Keratinocyte (primary cell): ENCODE measurements around the gene RND3. TPM values are rescaled to one million over a fixed set of nuclear protein-coding genes. Genes with fewer than 3 reads are reported as not detected.

Source experiments
- DNase-seq: peaks from one replicate; pipeline ENCODE4 v3.0.0-alpha.2; 2011; ENCODE audit warnings: low read depth, missing footprints, low spot score
- FAIRE-seq: peaks from 2 replicates; lab custom pipeline; 2011; peaks lifted over from hg19 to GRCh38; lab: Jason Lieb, UNC
- H2AFZ ChIP-seq: 2 replicates; pipeline ENCODE4 v1.6.0; 2012; ENCODE audit warnings: low read length, control low read depth, inconsistent platforms; ENCODE audit not compliant: control insufficient read depth
- H3K27ac ChIP-seq: 2 replicates; pipeline ENCODE4 v1.5.1; 2011; ENCODE audit warnings: low read length; ENCODE audit not compliant: control insufficient read depth, insufficient read depth
- H3K27me3 ChIP-seq: 3 replicates; pipeline ENCODE4 v1.6.0; 2011; ENCODE audit warnings: low read length; ENCODE audit not compliant: control insufficient read depth, insufficient read depth; ENCODE audit errors: extremely low read depth
- H3K36me3 ChIP-seq, 2 experiments: 2 replicates in 1 of 2; 3 replicates in 1 of 2; pipeline ENCODE4 v1.5.1; 2011; ENCODE audit warnings: low read length in 2 of 2, mild to moderate bottlenecking in 1 of 2; ENCODE audit not compliant: control insufficient read depth in 2 of 2, insufficient read depth in 2 of 2; ENCODE audit errors: extremely low read depth in 1 of 2
- H3K4me1 ChIP-seq: 3 replicates; pipeline ENCODE4 v1.5.1; 2011; ENCODE audit warnings: low read length; ENCODE audit not compliant: control insufficient read depth, insufficient read depth; ENCODE audit errors: extremely low read depth
- H3K4me2 ChIP-seq: 3 replicates; pipeline ENCODE4 v1.6.0; 2011; ENCODE audit warnings: low read depth, low read length; ENCODE audit not compliant: control insufficient read depth, insufficient read depth; ENCODE audit errors: extremely low read depth
- H3K4me3 ChIP-seq, 3 experiments: fragments of 200-600 bp in 1 of 3; sonication (generic) in 1 of 3; 2 replicates in 2 of 3; 3 replicates in 1 of 3; pipeline ENCODE4 v1.5.1; 2011 to 2016; ENCODE audit warnings: low read length in 3 of 3, mild to moderate bottlenecking in 3 of 3, control low read depth in 2 of 3, inconsistent platforms in 1 of 3, low read depth in 1 of 3, mixed read lengths in 1 of 3, mixed run types in 1 of 3, moderate library complexity in 1 of 3; ENCODE audit not compliant: control insufficient read depth in 2 of 3, insufficient read depth in 2 of 3; ENCODE audit errors: extremely low read depth in 1 of 3
- H3K79me2 ChIP-seq: 2 replicates; pipeline ENCODE4 v1.6.0; 2012; ENCODE audit warnings: low read length; ENCODE audit not compliant: control insufficient read depth, insufficient read depth
- H3K9ac ChIP-seq: 3 replicates; pipeline ENCODE4 v1.6.0; 2011; ENCODE audit warnings: low read length; ENCODE audit not compliant: control insufficient read depth, insufficient read depth; ENCODE audit errors: extremely low read depth
- H3K9me1 ChIP-seq: 3 replicates; pipeline ENCODE4 v1.6.0; 2011; ENCODE audit warnings: low read length; ENCODE audit not compliant: control insufficient read depth, insufficient read depth; ENCODE audit errors: extremely low read depth
- H3K9me3 ChIP-seq: 2 replicates; pipeline ENCODE4 v1.5.1; 2012; ENCODE audit warnings: low read depth, low read length; ENCODE audit not compliant: control insufficient read depth
- H4K20me1 ChIP-seq: 3 replicates; pipeline ENCODE4 v1.6.0; 2011; ENCODE audit warnings: low read length; ENCODE audit not compliant: control insufficient read depth, insufficient read depth; ENCODE audit errors: extremely low read depth
- EZH2 ChIP-seq: IDR thresholded peaks from one replicate; pipeline ENCODE4 v1.6.1; 2012; ENCODE audit warnings: inconsistent platforms, mild to moderate bottlenecking, low read length, moderate library complexity
- dilution Hi-C: fragments of 300-500 bp; cut with MboI; formaldehyde crosslinking; loops from one replicate; pipeline ENCODE4 v1.7.0; 2020; ENCODE audit warnings: low sequenced_read_pairs; ENCODE audit not compliant: extremely low pct_ligation_motif_present
- polyA plus RNA-seq, 5 experiments: library from polyadenylated mRNA; depleted of rRNA in 3 of 5; stranded (reverse) in 3 of 5; stranded (forward) in 1 of 5; unstranded in 1 of 5; fragments of >200 nt; gene quantifications; 1 replicate in 1 of 5; 2 replicates in 3 of 5; 3 replicates in 1 of 5; pipeline versions ENCODE4 v1.2.1 to v1.2.3, GENCODE V29; 2011 to 2012; ENCODE audit warnings: missing spikeins in 2 of 5, low read depth in 1 of 5, low replicate concordance in 1 of 5
- TF ChIP-seq, protein P1 (sequence below), 3 experiments: IDR thresholded peaks in 1 of 3; conservative IDR thresholded peaks in 1 of 3; optimal IDR thresholded peaks in 1 of 3; 2 replicates in 2 of 3; 3 replicates in 1 of 3; pipeline versions ENCODE3 to v1.5.1; 2011; ENCODE audit warnings: low read length in 3 of 3, mild to moderate bottlenecking in 3 of 3, moderate library complexity in 2 of 3, control low read depth in 1 of 3, inconsistent platforms in 1 of 3; ENCODE audit not compliant: insufficient read depth in 2 of 3; ENCODE audit errors: extremely low read depth in 1 of 3

RND3 gene
- polyA plus RNA-seq, 1 donor (not counting 4 experiments of a cell fraction or from before 2014, with no cell fraction given), result 202 TPM

DNA sequence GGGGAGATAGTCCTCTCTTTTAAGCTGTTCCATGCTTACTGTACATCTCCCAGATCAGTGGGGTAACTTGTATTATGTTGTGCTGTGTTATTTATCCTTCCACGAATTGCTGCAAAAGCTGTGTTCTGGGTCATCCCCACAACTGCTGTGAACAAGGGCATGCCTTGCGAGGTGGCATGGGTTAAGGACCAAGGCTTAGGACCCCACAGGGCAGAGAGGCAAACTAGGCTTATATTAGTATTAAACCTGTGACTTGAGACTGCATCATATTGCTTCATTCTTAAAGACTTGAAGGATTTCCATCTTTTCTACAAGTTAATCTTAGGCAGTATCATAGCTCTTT, 19.9 kb downstream of the RND3 start:
- H3K4me2 ChIP-seq, result no peak overlapping the region
- peak overlapping the region; percentile 30 for H3K27ac ChIP-seq
- H3K36me3 ChIP-seq, result peaks cover 17 to 38% of the 10 kb centered on the region in 2 experiments
- TF ChIP-seq, protein P1, sequence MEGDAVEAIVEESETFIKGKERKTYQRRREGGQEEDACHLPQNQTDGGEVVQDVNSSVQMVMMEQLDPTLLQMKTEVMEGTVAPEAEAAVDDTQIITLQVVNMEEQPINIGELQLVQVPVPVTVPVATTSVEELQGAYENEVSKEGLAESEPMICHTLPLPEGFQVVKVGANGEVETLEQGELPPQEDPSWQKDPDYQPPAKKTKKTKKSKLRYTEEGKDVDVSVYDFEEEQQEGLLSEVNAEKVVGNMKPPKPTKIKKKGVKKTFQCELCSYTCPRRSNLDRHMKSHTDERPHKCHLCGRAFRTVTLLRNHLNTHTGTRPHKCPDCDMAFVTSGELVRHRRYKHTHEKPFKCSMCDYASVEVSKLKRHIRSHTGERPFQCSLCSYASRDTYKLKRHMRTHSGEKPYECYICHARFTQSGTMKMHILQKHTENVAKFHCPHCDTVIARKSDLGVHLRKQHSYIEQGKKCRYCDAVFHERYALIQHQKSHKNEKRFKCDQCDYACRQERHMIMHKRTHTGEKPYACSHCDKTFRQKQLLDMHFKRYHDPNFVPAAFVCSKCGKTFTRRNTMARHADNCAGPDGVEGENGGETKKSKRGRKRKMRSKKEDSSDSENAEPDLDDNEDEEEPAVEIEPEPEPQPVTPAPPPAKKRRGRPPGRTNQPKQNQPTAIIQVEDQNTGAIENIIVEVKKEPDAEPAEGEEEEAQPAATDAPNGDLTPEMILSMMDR (optimal IDR thresholded peaks at IDR 0.05 in 1 of 3, IDR thresholded peaks at IDR 0.05 in 1 of 3, conservative IDR thresholded peaks at IDR 0.05 in 1 of 3; ENCODE audit: extremely low read depth in 1 of 3, insufficient read depth in 2 of 3, low read length in 3 of 3), result no peak
- no peak for TF ChIP-seq EZH2
- H3K9me1 ChIP-seq, result peaks cover 2% of the 10 kb centered on the region
- H3K9me3 ChIP-seq, result no peaks in the 10 kb centered on the region
- H3K4me3 ChIP-seq, result no peak overlapping the region
- H4K20me1 ChIP-seq, result peaks cover 10% of the 10 kb centered on the region
- DNase-seq (no peak), FAIRE-seq (peak; percentile 52)
- H3K79me2 ChIP-seq, result peaks cover 18% of the 10 kb centered on the region
- H2AFZ ChIP-seq, result no peak overlapping the region
- dilution Hi-C loops, result no loop called here
- H3K4me1 ChIP-seq, result peaks cover 17% of the 10 kb centered on the region
- peak overlapping the region; percentile 10 for H3K9ac ChIP-seq
- no peaks in the 10 kb centered on the region for H3K27me3 ChIP-seq

DNA sequence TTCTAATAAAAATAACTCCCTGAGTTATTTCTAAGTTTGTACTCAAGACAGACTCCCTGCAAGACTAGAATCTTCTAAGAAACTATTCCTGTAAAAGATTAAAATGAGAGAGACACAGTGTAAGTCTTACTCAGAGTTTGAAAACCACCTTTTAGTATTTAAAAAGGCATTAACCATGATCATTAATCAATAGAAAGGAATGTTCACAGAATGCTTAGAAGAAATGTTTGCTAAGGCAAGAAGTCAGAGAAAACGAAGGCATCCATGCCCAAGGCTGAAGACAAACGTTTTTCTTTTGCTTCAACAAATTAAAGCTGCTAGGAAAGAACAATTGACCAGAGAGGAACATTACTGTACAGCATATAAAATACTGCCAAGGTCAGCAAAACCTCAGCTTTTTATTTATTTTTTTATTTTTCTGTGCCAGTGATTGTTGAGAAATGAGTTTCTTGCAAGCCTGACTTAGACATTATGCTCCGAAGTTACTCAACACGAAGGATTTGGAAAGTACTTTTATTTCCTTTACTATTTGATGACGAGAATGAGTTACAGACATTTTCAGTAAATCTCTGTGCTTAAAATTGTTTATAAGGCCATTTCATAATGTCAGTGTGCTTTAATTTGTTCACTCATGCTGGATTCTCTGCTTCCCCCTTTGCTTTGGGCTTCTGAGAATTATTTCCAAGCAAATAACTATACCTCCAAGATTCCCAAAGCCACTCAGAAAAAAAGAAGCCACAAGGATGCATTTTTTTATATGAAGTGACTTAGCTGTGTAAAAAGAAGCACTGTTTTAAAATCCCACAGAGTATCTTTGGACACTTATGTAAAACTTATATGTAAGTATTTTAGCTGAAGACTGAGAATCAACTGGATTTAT, 20.5 kb downstream of the RND3 start:
- Histone ChIP-seq H3K9me1 (peaks cover 2% of the 10 kb centered on the region), H3K4me2 (no peak overlapping the region), H3K4me1 (peaks cover 11% of the 10 kb centered on the region), H4K20me1 (peaks cover 7% of the 10 kb centered on the region), H2AFZ (no peak overlapping the region), H3K4me3 (no peak overlapping the region), H3K79me2 (peaks cover 12% of the 10 kb centered on the region), H3K9me3 (no peaks in the 10 kb centered on the region), H3K9ac (peak overlapping the region; percentile 10), H3K36me3 (peaks cover 13 to 31% of the 10 kb centered on the region in 2 experiments), H3K27me3 (no peaks in the 10 kb centered on the region), H3K27ac (peak overlapping the region; percentile 30)
- DNase-seq (no peak), FAIRE-seq (no peak)
- dilution Hi-C loops, result no loop called here
- TF ChIP-seq, protein P1 (optimal IDR thresholded peaks at IDR 0.05 in 1 of 3, IDR thresholded peaks at IDR 0.05 in 1 of 3, conservative IDR thresholded peaks at IDR 0.05 in 1 of 3; ENCODE audit: extremely low read depth in 1 of 3, insufficient read depth in 2 of 3, low read length in 3 of 3), result no peak
- TF ChIP-seq EZH2, result no peak
